ENCODE measurements around the gene INSR. TPM values are rescaled to one million over a fixed set of nuclear protein-coding genes. Genes with fewer than 3 reads are reported as not detected.

Gene INSR
- total RNA-seq, 1 experiment from 2014 or later, result 22.6 TPM

GRCh38 chr19:7336321-7336973, 42.2 kb upstream of the INSR start:
- H3K4me1 ChIP-seq, result no peaks in the 10 kb centered on the region; the same call in 1 of the 2 replicates
- H3K9me3 ChIP-seq, result no peaks in the 10 kb centered on the region
- no TSS peak for BruUV-seq (replicated peaks)
- TF ChIP-seq CTCF (IDR thresholded peaks at IDR 0.05; ENCODE audit: insufficient read depth in 1 of 2, low read depth in 1 of 2, low read length in 1 of 2, severe bottlenecking in 1 of 2, unreplicated experiment in 1 of 2), result no peak
- H3K36me3 ChIP-seq (ENCODE audit: control insufficient read depth, insufficient read depth, low read length), result no peaks in the 10 kb centered on the region
- intact Hi-C loops (cut with micrococcal nuclease; ENCODE audit: unreplicated experiment), result no loop called here
- Mint-ChIP-seq H3K27me3 (ENCODE audit: insufficient read depth, unreplicated experiment) (peaks cover 3% of the 10 kb centered on the region), H3K27ac (ENCODE audit: unreplicated experiment) (no peak overlapping the region), H3K9me3 (ENCODE audit: unreplicated experiment) (no peaks in the 10 kb centered on the region), H3K4me3 (ENCODE audit: unreplicated experiment) (no peak overlapping the region), H3K4me1 (ENCODE audit: low read depth, unreplicated experiment) (no peaks in the 10 kb centered on the region), H3K36me3 (ENCODE audit: insufficient read depth, unreplicated experiment) (no peaks in the 10 kb centered on the region)
- H3K4me3 ChIP-seq (ENCODE audit: low read depth, low read length), result no peak overlapping the region
- peak in 1 of 2 experiments; percentile 17 for DNase-seq
- no peaks in the 10 kb centered on the region for H3K27me3 ChIP-seq (replicated peaks; ENCODE audit: control insufficient read depth, insufficient read depth, low read length)
- ChIA-PET POLR2A (interaction anchor here (0.6 kb wide), 1 partner anchor 57 kb away, joined by 4 read pairs; no protein-coding TSS in a partner anchor), CTCF (interaction anchor here (1.0 kb wide), 1 partner anchor 234 kb away, joined by 7 read pairs; no protein-coding TSS in a partner anchor)

GRCh38 chr19:7333198-7334118, 39.2 kb upstream of the INSR start:
- no peak for TF ChIP-seq CTCF (IDR thresholded peaks at IDR 0.05; ENCODE audit: insufficient read depth in 1 of 2, low read depth in 1 of 2, low read length in 1 of 2, severe bottlenecking in 1 of 2, unreplicated experiment in 1 of 2)
- DNase-seq, result peak in 1 of 2 experiments; percentile 7
- Histone ChIP-seq H3K9me3 (no peaks in the 10 kb centered on the region), H3K27me3 (replicated peaks; ENCODE audit: control insufficient read depth, insufficient read depth, low read length) (no peaks in the 10 kb centered on the region), H3K4me1 (no peaks in the 10 kb centered on the region), H3K36me3 (ENCODE audit: control insufficient read depth, insufficient read depth, low read length) (no peaks in the 10 kb centered on the region), H3K4me3 (ENCODE audit: low read depth, low read length) (no peak overlapping the region)
- Mint-ChIP-seq H3K36me3 (ENCODE audit: insufficient read depth, unreplicated experiment) (no peaks in the 10 kb centered on the region), H3K4me3 (ENCODE audit: unreplicated experiment) (no peak overlapping the region), H3K4me1 (ENCODE audit: low read depth, unreplicated experiment) (no peaks in the 10 kb centered on the region), H3K27ac (ENCODE audit: unreplicated experiment) (no peak overlapping the region), H3K27me3 (ENCODE audit: insufficient read depth, unreplicated experiment) (peaks cover 3% of the 10 kb centered on the region), H3K9me3 (ENCODE audit: unreplicated experiment) (no peaks in the 10 kb centered on the region)
- no TSS peak for BruUV-seq (replicated peaks)
- intact Hi-C loops (cut with micrococcal nuclease; ENCODE audit: unreplicated experiment), result no loop called here
- ChIA-PET CTCF (no interaction called here), POLR2A (no interaction called here)

- no peaks in the 10 kb centered on the region for H3K9me3 ChIP-seq
- peaks cover 3% of the 10 kb centered on the region for H3K27me3 Mint-ChIP-seq (ENCODE audit: insufficient read depth, unreplicated experiment)
- no peak for DNase-seq
- no peaks in the 10 kb centered on the region for H3K4me1 Mint-ChIP-seq (ENCODE audit: low read depth, unreplicated experiment)
- peaks cover 1% of the 10 kb centered on the region for H3K9me3 Mint-ChIP-seq (ENCODE audit: unreplicated experiment)
- H3K36me3 ChIP-seq (ENCODE audit: control insufficient read depth, insufficient read depth, low read length), result no peaks in the 10 kb centered on the region
- H3K4me1 ChIP-seq, result no peaks in the 10 kb centered on the region
- H3K36me3 Mint-ChIP-seq (ENCODE audit: insufficient read depth, unreplicated experiment), result no peaks in the 10 kb centered on the region
- no peak for TF ChIP-seq CTCF (IDR thresholded peaks at IDR 0.05; ENCODE audit: insufficient read depth in 1 of 2, low read depth in 1 of 2, low read length in 1 of 2, severe bottlenecking in 1 of 2, unreplicated experiment in 1 of 2)
- H3K27me3 ChIP-seq (replicated peaks; ENCODE audit: control insufficient read depth, insufficient read depth, low read length), result no peaks in the 10 kb centered on the region
- no TSS peak for BruUV-seq (replicated peaks)
- no peak overlapping the region for H3K4me3 ChIP-seq (ENCODE audit: low read depth, low read length)
- CTCF ChIA-PET, result no interaction called here
- intact Hi-C loops (cut with micrococcal nuclease; ENCODE audit: unreplicated experiment), result no loop called here
- no peak overlapping the region for H3K4me3 Mint-ChIP-seq (ENCODE audit: unreplicated experiment)
- no peak overlapping the region for H3K27ac Mint-ChIP-seq (ENCODE audit: unreplicated experiment)
- POLR2A ChIA-PET, result no interaction called here
Measured at GRCh38 chr19:7331446-7331845, 37.2 kb upstream of the INSR start.

Data from Caco-2 (cell line).